Large intestine (tissue), 12 donors: ENCODE data around the gene RFK. TPM values are rescaled to one million over a fixed set of nuclear protein-coding genes. Genes with fewer than 3 reads are reported as not detected.
"Not testable (repeated sequence)": the region's sequence is repeated elsewhere in the genome, so short reads cannot be mapped to it uniquely, and the experiment has no call there.

ENCODE experiments used
- DNase-seq, 2 donors: peaks; one replicate each; pipeline versions ENCODE4 v3.0.0 to v3.0.0-alpha.2; 2013
- H3K27ac ChIP-seq: one replicate; pipeline ENCODE4 v1.5.1; 2013; ENCODE audit warnings: low read length
- H3K27me3 ChIP-seq: 2 replicates; pipeline ENCODE4 v1.6.1; 2013; ENCODE audit warnings: low read length; ENCODE audit not compliant: control insufficient read depth, insufficient read depth
- H3K36me3 ChIP-seq: 2 replicates; pipeline ENCODE4 v1.6.1; 2013; ENCODE audit warnings: low read length; ENCODE audit not compliant: control insufficient read depth, insufficient read depth
- H3K4me1 ChIP-seq: one replicate; pipeline ENCODE4 v1.6.1; 2013; ENCODE audit warnings: low read length; ENCODE audit not compliant: control insufficient read depth, insufficient read depth
- H3K4me3 ChIP-seq: one replicate; pipeline ENCODE4 v1.5.1; 2013; ENCODE audit warnings: low read length
- H3K9me3 ChIP-seq: one replicate; pipeline ENCODE4 v1.6.1; 2013; ENCODE audit warnings: mild to moderate bottlenecking, low read depth, low read length, moderate library complexity; ENCODE audit not compliant: control insufficient read depth
- WGBS: methylation state at CpG from one replicate; pipeline ENCODE4 v1.1.5; 2013; ENCODE audit warnings: low lambda C conversion rate; ENCODE audit not compliant: insufficient coverage; 5-methylcytosine and 5-hydroxymethylcytosine counted together
- long read RNA-seq, 11 donors: transcript quantifications; one replicate each; lab custom pipeline, GENCODE V29; 2026
- polyA plus RNA-seq: library from polyadenylated mRNA; unstranded; fragments of 120-200 nt; gene quantifications from one replicate; pipeline ENCODE4 v1.2.1, GENCODE V29; 2013

Gene RFK
- polyA plus RNA-seq, result 58.8 TPM
- long read RNA-seq, donor 1, transcript RFK-201 (4 exons, 2,684 nt), result major isoform, 20 of 21 reads
- long read RNA-seq, donor 1, partial matches to known transcripts, result 0 of 21 reads
- long read RNA-seq, donor 1, other reads (novel, unspliced or antisense), result 0 of 21 reads
- long read RNA-seq, donor 2, transcript RFK-201 (4 exons, 2,684 nt), result major isoform, 27 of 307 reads
- long read RNA-seq, donor 2, partial matches to known transcripts, result 235 of 307 reads
- long read RNA-seq, donor 2, other reads (novel, unspliced or antisense), result 43 of 307 reads
- long read RNA-seq, donor 3, result 0 reads
- long read RNA-seq, donor 4, transcript RFK-201 (4 exons, 2,684 nt), result major isoform, 5 of 6 reads
- long read RNA-seq, donor 4, partial matches to known transcripts, result 0 of 6 reads
- long read RNA-seq, donor 4, other reads (novel, unspliced or antisense), result 0 of 6 reads
- long read RNA-seq, donor 5, transcript RFK-201 (4 exons, 2,684 nt), result major isoform, 13 of 14 reads
- long read RNA-seq, donor 5, partial matches to known transcripts, result 0 of 14 reads
- long read RNA-seq, donor 5, other reads (novel, unspliced or antisense), result 0 of 14 reads
- long read RNA-seq, donor 6, transcript RFK-201 (4 exons, 2,684 nt), result major isoform, 35 of 35 reads
- long read RNA-seq, donor 6, partial matches to known transcripts, result 0 of 35 reads
- long read RNA-seq, donor 6, other reads (novel, unspliced or antisense), result 0 of 35 reads
- long read RNA-seq, donor 7, transcript RFK-201 (4 exons, 2,684 nt), result major isoform, 15 of 15 reads
- long read RNA-seq, donor 7, partial matches to known transcripts, result 0 of 15 reads
- long read RNA-seq, donor 7, other reads (novel, unspliced or antisense), result 0 of 15 reads
- long read RNA-seq, donor 8, transcript RFK-201 (4 exons, 2,684 nt), result major isoform, 36 of 39 reads
- long read RNA-seq, donor 8, partial matches to known transcripts, result 0 of 39 reads
- long read RNA-seq, donor 8, other reads (novel, unspliced or antisense), result 0 of 39 reads
- long read RNA-seq, donor 9, transcript RFK-201 (4 exons, 2,684 nt), result major isoform, 24 of 28 reads
- long read RNA-seq, donor 9, partial matches to known transcripts, result 0 of 28 reads
- long read RNA-seq, donor 9, other reads (novel, unspliced or antisense), result 0 of 28 reads
- long read RNA-seq, donor 10, transcript RFK-201 (4 exons, 2,684 nt), result major isoform, 26 of 37 reads
- long read RNA-seq, donor 10, partial matches to known transcripts, result 6 of 37 reads
- long read RNA-seq, donor 10, other reads (novel, unspliced or antisense), result 0 of 37 reads
- long read RNA-seq, donor 11, transcript RFK-201 (4 exons, 2,684 nt), result major isoform, 23 of 24 reads
- long read RNA-seq, donor 11, partial matches to known transcripts, result 0 of 24 reads
- long read RNA-seq, donor 11, other reads (novel, unspliced or antisense), result 0 of 24 reads

- Histone ChIP-seq H3K9me3 (no peaks in the 10 kb centered on the region), H3K4me1 (peaks cover 14% of the 10 kb centered on the region), H3K4me3 (peak within 1 kb of the TSS; percentile 67), H3K27me3 (no peaks in the 10 kb centered on the region), H3K27ac (peak within 1 kb of the TSS; percentile 96), H3K36me3 (peaks cover 10% of the 10 kb centered on the region)
- peak; percentile 94 to 96 for DNase-seq
- WGBS, result 0% methylated on average over 1 of the region's 81 CpGs
Observed at GRCh38 chr9:76394195-76394959, at the start of gene RFK. TSS of gene RFK (minus strand) at chr9:76394426. CDS start at chr9:76394171, 255 bp downstream.

GRCh38 chr9:76443887-76444286 lies 49.7 kb upstream of the RFK start:
- Histone ChIP-seq H3K4me3 (no peak overlapping the region), H3K9me3 (no peaks in the 10 kb centered on the region), H3K27me3 (no peaks in the 10 kb centered on the region), H3K36me3 (no peaks in the 10 kb centered on the region), H3K27ac (no peak overlapping the region), H3K4me1 (peaks cover 3% of the 10 kb centered on the region)
- 84% methylated on average over 3 of the region's 3 CpGs for WGBS
- DNase-seq, result no peak

- Histone ChIP-seq H3K9me3 (no peaks in the 10 kb centered on the region), H3K4me3 (no peak overlapping the region), H3K27me3 (no peaks in the 10 kb centered on the region), H3K27ac (no peak overlapping the region), H3K4me1 (no peaks in the 10 kb centered on the region), H3K36me3 (no peaks in the 10 kb centered on the region)
- WGBS, result 100% methylated on average over 1 of the region's 10 CpGs
- no peak for DNase-seq
Observed at GRCh38 chr9:76441551-76442322, 47.5 kb upstream of the RFK start.

- no peak overlapping the region for H3K4me3 ChIP-seq
- H3K36me3 ChIP-seq, result no peaks in the 10 kb centered on the region
- H3K27ac ChIP-seq, result no peak overlapping the region
- no peaks in the 10 kb centered on the region for H3K4me1 ChIP-seq
- 93% methylated on average over 2 of the region's 6 CpGs for WGBS
- H3K9me3 ChIP-seq, result no peaks in the 10 kb centered on the region
- H3K27me3 ChIP-seq, result no peaks in the 10 kb centered on the region
- no peak for DNase-seq
Observed at GRCh38 chr9:76438841-76439588, 44.8 kb upstream of the RFK start.

GRCh38 chr9:76437017-76437699 lies 42.9 kb upstream of the RFK start:
- H3K9me3 ChIP-seq, H3K4me1 ChIP-seq, H3K27me3 ChIP-seq, H3K4me3 ChIP-seq, H3K27ac ChIP-seq, DNase-seq, H3K36me3 ChIP-seq: not testable (repeated sequence)
- WGBS, result 40% methylated on average over 1 of the region's 9 CpGs

- not testable (repeated sequence) for H3K4me3 ChIP-seq, H3K9me3 ChIP-seq, H3K27ac ChIP-seq, H3K4me1 ChIP-seq, H3K36me3 ChIP-seq, H3K27me3 ChIP-seq
- DNase-seq, result peak in 1 of 2 donors; percentile 14
- WGBS, result no CpG with 5 or more reads among the region's 6 CpGs
Observed at GRCh38 chr9:76434897-76435296, 40.7 kb upstream of the RFK start.

GRCh38 chr9:76433836-76434235 lies 39.6 kb upstream of the RFK start:
- H3K27ac ChIP-seq, result no peak overlapping the region
- H3K4me1 ChIP-seq, result no peaks in the 10 kb centered on the region
- no peak for DNase-seq
- no peaks in the 10 kb centered on the region for H3K36me3 ChIP-seq
- WGBS, result 100% methylated on average over 1 of the region's 3 CpGs
- no peaks in the 10 kb centered on the region for H3K27me3 ChIP-seq
- no peak overlapping the region for H3K4me3 ChIP-seq
- no peaks in the 10 kb centered on the region for H3K9me3 ChIP-seq

- Histone ChIP-seq H3K4me1 (no peaks in the 10 kb centered on the region), H3K36me3 (no peaks in the 10 kb centered on the region), H3K4me3 (no peak overlapping the region), H3K9me3 (no peaks in the 10 kb centered on the region), H3K27me3 (no peaks in the 10 kb centered on the region), H3K27ac (no peak overlapping the region)
- no peak for DNase-seq
- no CpG with 5 or more reads among the region's 5 CpGs for WGBS
Observed at GRCh38 chr9:76433406-76433805, 39.2 kb upstream of the RFK start.
